Activated CD4-positive, alpha-beta T cell treated with anti-CD3 and anti-CD28 coated beads, Interleukin-2, amount 50 U/mL, for 16 hours (primary cell): ENCODE data around the gene ROR1.
"Not testable (repeated sequence)": the region's sequence is repeated elsewhere in the genome, so short reads cannot be mapped to it uniquely, and the experiment has no call there.

Source experiments
- DNase-seq: peaks from one replicate; pipeline ENCODE4 v3.0.0-alpha.2; 2020

Gene ROR1

GRCh38 chr1:63770381-63770780 is 3.4 kb upstream of the ROR1 start:
- DNase-seq: no peak

- DNase-seq: no peak
Measured at GRCh38 chr1:63772201-63772600, 1.6 kb upstream of the ROR1 start.

DNA sequence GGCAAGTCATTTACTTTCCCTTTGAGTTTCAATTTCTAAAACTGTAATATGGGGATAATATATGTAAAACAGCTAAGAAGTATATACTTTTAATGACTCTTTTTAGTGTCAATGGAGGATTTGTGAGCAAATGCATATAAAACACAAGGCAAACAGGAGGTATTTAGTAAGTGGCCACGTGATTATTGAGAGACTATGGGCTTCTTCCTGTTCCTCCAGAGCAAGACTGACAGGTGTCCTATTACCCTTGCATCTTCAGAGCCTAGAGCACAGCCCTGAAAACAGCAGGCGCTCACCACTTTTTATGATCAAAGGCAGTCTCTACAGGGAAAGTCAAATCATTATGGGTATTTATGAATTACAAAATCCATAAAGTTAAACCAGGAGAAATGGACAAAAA is 941 bp upstream of the ROR1 start:
- DNase-seq: no peak

DNA sequence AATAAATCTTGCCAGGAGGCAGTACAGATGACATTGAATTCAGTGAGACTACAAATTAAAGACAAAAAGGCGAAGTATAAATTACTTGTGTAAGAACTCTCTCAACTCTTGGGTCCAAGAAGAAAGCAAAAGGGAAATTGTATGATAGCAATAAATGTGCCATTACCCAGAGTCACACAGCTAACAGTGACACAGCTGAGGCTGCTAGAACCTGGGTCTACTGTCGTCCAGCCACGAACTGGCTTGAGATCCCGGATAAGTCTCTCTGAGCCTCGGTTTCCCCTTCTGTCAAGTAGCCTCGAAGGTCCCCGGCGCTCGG is 362 bp upstream of the ROR1 start:
- DNase-seq: no peak

GRCh38 chr1:63774617-63775417 is 1.0 kb downstream of the ROR1 start:
- DNase-seq: no peak

DNA sequence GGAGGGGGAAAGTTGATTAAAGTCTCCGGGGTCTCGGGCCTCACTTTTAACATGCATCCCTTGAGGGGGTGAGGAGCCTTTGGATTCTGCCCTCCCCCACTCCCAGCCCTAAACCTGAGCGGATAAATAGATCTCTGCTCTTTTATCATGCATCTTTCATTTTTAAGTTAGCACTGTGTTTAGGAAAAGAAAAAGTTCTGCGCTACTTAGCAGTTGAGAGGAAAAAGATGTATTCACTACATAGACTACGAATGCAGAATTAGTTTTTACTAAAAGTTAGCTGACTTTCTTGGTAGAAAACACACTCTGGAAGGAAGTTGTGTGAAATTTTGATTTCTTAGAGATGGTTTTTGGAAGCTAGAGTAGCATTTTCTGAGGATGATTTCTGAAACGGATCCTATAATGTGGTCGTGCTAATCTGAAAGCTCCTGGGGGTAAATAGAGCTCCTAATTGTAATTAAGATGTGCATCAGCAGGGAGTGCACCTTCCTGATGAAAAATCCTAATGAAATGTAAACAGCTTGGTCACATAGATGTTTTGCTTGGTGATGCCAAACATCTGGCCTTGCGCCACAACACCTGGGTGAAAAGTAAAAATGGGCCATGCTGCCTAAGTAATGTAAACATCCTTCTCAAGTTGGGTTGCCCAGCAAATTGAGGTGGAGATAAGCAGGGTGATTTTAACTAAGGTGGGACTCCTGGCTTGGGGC is 1.8 kb downstream of the ROR1 start:
- no peak for DNase-seq

GRCh38 chr1:63777286-63777685 is 3.5 kb downstream of the ROR1 start:
- DNase-seq: no peak

DNA sequence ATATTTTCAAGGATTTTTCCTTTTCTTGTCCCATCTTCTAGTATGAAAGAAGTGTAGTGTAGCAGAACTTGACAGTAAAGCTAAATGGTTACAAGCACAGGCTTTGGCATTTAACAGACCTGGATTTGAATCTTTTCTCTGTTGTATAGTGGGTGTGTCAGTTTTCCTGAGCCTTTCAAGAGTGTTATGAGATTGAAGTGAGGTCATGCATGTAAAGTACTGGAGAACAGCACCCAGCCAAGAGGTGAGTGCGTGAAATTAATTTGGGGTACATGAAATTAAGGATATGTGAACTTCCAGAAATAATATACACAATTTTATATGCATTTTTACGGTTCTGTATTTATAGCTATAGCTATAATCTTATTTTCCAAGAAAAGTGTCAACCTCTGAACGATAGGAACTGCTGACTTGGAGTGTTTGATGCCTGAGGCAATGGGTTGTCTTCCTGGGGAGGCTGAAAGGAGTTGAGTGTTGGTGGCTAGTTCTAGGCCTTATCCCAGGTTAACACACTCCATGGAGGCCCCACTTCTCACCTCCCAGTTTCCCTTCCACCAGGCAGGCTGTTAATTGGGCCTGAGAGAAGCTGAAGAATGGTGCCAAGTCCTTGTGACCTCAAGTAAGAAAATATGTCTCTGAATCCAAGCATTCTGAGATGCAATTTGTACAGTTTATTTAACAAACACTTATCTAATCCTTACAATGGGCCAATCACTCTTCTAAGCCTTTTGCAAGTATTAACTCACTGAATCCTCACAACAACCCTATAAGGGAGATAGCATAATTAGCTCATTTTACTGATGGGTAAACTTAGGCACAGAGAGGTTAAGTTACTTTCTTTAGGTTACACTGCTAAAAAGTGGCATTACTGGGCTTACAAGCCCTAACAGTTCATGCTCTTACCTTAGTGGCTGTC is 4.4 kb downstream of the ROR1 start:
- DNase-seq: no peak

GRCh38 chr1:63779338-63780211 is 5.8 kb downstream of the ROR1 start:
- no peak for DNase-seq

DNA sequence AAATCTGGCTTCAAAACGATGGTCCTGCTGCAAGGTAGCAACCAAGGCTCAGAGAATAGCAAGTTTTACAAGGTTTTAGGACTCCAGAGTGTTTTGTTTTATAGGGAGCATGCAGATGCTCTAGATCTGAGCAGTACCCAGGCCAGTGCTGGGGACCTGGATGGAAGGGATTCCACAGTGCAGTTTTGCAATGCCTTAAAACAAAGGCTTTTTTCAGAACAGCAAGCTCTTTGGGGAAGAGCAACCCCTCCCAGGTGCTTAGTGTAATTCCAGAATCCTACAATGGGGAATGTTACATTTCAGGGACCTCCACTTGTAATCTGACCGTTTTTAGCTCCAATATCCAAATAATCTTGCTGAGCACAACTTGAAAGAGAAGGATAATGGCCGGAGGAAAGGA is 6.7 kb downstream of the ROR1 start:
- DNase-seq: no peak

DNA sequence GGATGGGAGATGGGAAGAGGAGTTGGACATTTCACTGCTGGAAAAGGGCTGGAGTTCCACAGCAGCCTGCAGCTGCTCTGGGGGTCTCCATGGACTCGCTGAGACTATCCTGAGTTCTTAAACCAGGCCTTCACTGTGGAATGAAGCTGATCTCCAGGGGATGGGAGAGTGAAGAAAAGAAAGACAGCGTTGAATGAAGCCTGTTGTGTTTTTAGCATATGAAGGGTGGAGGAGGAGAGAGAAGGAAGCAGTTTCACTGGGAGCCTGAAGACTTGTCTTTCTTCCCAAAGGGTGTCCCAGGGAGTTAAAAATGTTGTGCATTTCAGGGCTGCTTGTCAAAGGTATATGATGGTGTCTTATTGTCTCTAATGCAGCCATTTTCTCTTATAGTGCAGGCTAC is 9.2 kb downstream of the ROR1 start:
- DNase-seq: no peak

- no peak for DNase-seq
Measured at GRCh38 chr1:63784083-63784482, 10.3 kb downstream of the ROR1 start.

GRCh38 chr1:63784489-63785390 is 10.9 kb downstream of the ROR1 start:
- no peak for DNase-seq

- DNase-seq: not testable (repeated sequence)
Measured at GRCh38 chr1:63787270-63787669, 13.5 kb downstream of the ROR1 start.

DNA sequence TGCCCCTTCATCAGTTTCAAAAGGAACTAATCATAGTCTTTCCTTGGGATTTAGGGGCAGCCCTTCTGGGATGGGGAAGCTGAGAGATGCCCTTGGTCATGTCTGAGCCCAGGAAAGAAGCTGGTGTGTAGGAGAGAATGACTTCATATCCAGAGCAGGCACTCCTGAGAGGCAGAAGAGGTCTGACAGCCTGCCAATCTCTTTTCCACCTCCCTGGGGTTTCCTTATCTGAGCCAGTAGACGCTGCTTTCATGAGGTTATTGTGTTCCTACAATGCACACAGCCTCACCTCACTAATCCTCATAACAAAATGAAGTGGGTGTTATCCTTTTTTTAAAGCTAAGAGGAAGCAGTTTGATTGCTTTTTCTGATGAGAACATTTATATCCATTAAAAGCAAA is 14.1 kb downstream of the ROR1 start:
- no peak for DNase-seq

- DNase-seq: no peak
Measured at GRCh38 chr1:63789856-63790605, 16.2 kb downstream of the ROR1 start.

DNA sequence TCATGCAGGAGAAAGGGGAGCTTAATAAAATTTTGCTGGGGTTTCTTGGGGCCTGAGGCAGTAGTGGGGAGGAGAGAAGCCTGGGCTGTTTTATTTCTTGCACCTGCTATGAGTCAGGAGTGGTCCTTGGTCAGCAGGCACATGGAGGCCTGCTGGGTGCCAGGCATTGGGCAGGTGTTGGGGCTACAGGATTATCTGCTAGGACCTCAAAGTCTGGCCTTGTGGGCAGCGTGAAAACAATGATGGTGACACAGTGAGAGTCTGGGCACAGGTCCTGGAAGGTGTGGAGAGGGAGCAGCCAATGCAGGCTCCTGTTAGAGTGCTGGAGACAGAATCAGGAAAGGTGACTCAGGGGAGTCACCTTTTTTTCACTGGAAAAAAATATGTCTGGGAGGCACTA is 17.2 kb downstream of the ROR1 start:
- DNase-seq: no peak

GRCh38 chr1:63792152-63792551 is 18.3 kb downstream of the ROR1 start:
- no peak for DNase-seq

DNA sequence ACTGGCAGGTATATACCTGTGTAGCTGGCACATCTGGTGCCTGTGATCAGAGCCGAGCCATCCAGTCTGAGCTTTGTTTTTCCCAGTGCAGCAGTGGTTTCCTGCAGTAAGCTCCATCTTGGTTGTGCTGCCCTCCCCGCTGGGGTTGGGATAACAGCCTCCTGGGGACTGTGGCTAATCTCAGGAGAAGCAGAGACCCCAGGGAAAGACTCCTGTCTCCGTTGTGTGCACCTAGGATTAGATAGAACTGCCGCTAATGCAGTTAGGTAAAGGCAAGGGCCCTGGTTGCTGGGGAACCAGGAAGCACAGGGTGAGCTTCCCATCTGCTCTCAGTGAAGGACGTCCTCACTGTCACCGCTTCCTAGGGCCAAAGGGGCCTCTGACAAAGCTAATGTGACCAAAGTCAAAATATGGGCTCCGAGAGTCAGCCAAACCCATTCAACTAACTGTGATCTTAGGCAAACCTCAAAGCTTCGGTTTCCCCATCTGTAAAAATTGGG is 20.0 kb downstream of the ROR1 start:
- no peak for DNase-seq

DNA sequence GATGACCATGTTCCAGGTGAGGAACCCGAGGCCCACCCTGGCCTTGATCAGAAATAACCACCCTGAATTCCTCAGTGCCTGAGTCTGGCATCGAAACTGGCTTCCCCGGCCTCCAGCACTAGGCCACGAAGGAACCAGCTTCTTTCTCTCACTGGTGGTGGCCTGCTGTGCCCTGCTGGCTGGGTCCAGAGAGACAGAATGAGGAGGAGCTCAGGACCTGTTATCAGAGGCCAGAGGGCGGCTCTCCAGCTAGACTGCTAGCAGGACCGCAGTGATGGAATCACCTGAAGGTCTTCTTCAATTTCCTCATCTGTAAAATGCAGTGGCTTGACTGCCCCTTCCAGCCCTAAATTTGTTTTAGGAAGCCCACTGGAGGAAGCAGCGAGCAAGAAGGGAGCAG is 20.5 kb downstream of the ROR1 start:
- no peak for DNase-seq

DNA sequence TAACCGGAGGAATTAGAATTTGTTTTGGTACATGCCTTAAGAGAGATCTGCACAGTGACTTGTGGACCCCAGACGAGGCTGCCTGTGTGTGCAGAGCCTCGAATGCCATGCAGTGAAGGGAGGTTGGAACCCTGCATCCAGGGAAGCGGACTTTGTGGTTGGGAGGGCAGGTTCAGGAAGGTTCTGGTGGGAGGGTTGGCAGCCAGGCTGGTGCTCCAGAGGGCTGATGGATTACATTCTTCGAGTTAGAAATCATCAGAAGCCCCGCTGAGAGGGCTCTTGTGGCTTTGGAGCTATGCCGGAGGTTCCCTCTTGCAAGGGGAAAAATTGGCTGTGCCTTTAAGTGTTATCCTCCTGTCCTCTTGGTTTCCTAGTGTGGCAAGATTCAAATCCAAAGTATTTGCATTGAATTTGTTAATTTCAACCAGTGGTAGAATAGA is 21.1 kb downstream of the ROR1 start:
- DNase-seq: no peak
